HG02571 (cell line): Measurements from ENCODE around the gene SLC35E2B.
A peak's percentile ranks its signal among the peaks of the same experiment; 100 is the strongest.
"Not testable (repeated sequence)": the region's sequence is repeated elsewhere in the genome, so short reads cannot be mapped to it uniquely, and the experiment has no call there.

Experiments
- ATAC-seq: cut with Tn5 transposase; IDR thresholded peaks from one replicate; pipeline ENCODE4 v1.9.1; 2021; ENCODE audit warnings: mild to moderate bottlenecking, moderate library complexity; ENCODE audit not compliant: unreplicated experiment

The SLC35E2B gene

DNA sequence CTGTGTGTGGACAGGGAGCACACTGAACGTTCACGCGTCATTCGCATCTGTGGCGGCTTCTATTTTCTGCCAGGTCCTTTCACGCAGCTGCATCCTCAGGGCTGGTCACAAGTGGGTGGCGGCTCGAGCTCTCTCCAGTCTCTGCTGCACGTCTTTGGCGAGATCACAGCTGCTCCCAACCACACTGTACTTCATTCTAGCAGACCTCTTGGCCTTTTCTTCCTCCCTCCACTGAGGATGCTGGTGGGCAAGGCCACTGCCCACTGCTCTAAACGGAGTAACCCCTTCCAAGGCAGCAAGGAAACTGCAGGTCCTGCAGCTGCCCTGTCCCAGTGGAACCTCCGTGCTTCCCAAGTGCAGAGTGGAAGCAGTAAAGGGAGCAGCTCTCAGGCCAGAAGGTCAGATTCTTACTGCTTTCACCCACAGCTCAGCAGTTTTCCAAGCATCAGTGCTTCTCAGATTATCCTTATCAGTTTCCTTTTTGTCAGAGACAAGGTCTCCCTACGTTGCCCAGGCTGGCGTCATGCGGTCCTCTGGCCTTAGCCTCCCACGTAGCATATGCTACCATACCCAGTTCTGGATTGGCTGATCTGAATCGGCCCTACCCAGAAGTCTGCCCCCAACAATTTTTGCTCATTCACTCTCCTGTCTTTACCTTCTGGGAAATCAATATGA, 44.9 kb downstream of the SLC35E2B start:
- not testable (repeated sequence) for ATAC-seq

DNA sequence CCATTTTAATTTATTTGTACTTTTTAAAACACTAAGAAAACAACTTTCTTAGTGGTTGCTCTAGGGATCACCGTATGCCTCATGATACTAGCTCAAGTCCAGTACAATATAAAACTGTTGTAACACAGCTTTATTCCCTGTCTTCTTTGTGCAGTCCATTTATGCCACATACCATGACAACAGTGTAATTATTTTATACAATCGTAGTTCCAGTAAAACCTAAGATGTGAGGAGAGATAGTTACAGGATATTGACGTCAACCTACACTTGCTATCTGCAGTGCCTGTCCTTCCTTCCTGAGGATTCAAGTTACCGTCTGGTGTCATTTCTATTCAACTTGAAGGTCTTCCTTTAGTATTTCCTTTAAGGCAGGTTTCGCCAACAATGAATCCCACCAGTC, 46.3 kb downstream of the SLC35E2B start:
- ATAC-seq: not testable (repeated sequence)

DNA sequence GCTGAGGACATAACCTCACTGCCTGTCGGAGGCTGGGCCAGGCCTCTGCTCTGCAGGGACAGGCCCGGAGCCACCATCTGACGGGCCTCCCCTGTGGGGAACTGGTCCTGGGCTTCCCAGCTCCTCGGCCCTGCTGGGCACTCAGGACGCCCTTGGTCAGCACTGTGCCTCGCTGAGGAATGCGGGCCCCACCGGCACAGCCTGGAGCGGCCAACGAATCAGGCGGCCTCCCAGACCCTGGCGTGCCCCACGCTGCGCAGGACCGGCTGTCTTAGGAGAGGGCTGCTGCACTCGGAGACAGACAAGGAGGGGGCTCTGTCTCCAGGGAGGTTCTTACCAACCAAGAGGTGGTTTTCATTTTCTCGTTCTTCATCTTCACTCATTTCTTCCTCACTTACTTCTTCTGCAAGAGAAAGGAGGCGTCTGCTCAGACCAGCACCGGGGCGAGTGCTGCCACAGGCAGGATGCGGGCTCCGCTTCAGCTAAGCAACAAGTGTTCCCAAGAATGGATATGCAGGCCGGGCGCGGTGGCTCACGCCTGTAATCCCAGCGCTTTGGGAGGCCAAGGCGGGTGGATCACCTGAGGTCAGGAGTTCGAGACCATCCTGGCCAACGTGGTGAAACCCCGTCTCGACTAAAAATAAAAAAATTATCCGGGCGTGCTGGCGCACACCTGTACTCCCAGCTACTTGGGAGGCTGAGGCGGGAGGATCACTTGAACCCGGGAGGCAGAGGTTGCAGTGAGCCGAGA, 51.7 kb downstream of the SLC35E2B start:
- ATAC-seq: not testable (repeated sequence)

GRCh38 chr1:1640081-1640480, 52.5 kb downstream of the SLC35E2B start:
- ATAC-seq: not testable (repeated sequence)

DNA sequence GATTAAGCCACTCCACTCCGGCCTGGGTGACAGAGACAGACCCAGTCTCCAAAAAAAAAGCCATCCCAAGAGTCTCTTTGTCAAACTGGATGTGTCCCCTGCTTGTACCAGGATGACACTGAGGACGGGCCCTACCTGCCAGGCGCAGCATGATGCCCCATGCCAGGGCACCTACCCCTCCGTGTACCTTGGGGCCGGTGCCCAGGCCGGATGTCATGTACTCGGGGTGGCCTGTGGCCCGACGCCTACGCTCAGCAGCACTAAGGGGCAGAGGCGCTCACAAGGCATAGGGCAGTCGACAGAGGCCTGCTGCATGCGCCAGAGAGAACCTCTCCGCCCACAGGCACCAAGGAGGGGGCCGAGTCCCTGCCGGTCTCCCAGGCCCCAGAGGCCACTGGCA, 53.2 kb downstream of the SLC35E2B start:
- ATAC-seq: not testable (repeated sequence)

GRCh38 chr1:1638528-1638927, 54.1 kb downstream of the SLC35E2B start:
- not testable (repeated sequence) for ATAC-seq

DNA sequence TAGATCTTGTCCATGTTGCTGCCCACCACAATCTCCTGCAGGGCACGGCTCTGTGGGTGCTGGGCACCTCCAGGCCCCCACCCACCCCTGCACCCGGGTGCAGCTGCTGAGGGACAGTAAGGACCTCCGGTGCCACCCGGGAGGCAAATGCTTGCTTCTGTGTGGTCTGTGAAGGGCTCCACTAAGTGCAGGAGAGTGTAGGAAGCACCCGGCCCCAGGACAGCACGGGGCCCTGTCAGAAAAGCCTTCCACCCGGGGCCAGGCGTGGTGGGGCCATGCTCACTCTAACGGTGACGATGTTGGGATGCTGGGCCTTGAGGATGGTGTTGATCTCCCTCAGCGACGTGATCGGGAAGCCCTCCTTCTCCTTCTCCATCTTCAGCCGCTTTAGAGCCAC, 55.1 kb downstream of the SLC35E2B start:
- ATAC-seq: not testable (repeated sequence)

DNA sequence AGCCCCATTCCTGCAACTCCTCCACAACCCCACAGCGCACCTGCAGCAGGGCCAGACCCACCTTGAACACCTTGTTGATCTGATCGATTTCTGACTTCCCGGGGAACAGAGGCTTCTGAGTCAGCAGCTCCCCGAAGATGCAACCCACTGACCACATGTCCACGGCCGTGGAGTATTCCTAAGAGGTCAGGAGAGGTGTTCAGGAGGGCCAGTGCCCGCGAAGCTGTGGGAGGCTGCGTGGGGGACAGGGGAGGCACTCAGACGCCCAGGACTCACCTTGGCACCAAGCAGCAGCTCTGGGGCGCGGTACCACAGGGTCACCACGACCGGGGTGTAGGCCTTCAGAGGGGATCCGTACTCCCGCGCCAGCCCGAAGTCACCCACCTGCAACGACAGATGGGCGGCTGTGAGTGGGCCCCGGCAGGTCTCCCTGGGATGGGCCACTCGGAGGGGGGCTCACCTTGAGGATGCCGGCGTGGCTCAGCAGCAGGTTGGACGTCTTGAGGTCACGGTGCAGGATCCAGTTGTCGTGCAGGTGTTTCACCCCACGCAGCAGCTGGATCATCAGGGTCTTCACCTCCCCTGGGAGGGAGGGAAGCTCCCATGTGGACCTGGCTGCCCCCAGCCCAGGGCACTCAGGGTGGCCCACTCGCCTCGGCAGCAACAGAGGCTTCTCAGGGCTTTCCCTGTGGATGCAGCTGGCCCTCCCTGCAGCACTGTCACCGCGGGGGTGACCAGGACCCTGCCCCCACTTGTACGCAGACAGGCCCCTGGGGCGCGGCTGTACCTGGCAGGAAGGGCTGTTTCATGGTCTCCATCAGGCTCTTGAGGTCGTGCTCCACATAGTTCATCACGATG, 55.7 kb downstream of the SLC35E2B start:
- not testable (repeated sequence) for ATAC-seq

DNA sequence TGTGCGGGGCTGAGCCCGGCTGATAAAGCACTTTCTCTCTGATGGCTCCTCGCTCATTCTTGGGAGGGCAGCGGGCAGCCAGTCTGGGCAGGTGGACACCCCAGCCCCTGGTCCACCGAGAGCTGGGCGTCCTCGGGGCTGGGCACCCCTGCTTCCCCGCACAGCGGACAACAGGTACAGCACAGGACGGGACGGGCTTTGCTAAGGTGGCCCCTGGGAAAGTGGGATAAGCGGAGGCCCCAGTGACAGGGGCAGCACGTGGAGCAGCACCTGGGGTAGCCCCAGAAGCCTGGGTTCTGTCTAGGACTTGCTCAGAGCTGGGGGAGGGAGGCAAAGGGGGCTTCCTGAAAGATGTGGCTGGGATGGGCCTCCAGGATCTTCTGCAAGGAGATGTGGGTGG, 58.0 kb downstream of the SLC35E2B start:
- not testable (repeated sequence) for ATAC-seq

GRCh38 chr1:1633409-1633808, 59.2 kb downstream of the SLC35E2B start:
- not testable (repeated sequence) for ATAC-seq

- ATAC-seq: no peak
Measured at GRCh38 chr1:1631782-1632420, 60.7 kb downstream of the SLC35E2B start, which contains the start of gene MMP23B. Gene MMP23B, plus strand, starts transcription at chr1:1632173. Its CDS starts 46 bp downstream, at chr1:1632219.

DNA sequence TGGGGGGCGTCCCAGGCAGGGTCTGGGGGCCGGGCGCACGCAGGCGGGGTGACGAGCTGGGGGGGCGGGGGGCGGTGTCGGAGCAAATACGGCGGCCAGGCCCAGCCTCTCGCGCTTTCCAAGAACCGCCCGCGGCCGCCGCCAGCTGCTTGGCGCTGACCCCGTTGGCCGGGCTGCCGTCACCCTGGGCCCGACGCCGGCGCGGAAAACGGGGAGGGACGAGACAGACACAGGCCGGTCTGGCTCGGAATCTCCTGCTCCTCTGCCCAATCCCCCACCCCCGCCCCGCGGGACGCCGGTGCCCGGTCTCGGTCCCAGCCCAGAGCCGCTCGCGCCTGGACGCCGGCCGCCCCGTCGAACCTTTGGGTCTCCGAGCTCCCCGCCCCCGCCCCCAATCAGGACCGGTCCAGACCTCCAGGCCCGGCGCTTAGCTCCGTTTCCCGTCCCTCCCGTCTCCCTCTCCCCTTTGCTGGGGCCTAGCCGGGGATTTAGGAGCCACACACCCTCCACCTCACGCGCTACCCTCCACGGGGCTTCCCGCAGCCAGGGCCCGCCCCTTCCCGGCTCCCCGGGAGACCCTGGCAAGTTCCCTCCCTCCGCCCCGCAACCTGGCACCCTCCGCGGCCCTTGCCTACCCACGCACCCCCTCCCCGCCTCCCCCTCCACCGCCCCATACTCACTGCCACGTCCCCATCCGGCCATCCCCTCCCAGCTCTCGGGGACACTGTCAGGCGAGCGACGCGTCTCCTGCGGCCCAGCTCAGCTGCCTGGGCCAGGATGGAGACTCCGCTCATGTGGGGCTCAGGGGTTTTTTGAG, 61.4 kb downstream of the SLC35E2B start:
- ATAC-seq: no peak

GRCh38 chr1:1630191-1630964, 62.2 kb downstream of the SLC35E2B start:
- ATAC-seq: peak; percentile 47

DNA sequence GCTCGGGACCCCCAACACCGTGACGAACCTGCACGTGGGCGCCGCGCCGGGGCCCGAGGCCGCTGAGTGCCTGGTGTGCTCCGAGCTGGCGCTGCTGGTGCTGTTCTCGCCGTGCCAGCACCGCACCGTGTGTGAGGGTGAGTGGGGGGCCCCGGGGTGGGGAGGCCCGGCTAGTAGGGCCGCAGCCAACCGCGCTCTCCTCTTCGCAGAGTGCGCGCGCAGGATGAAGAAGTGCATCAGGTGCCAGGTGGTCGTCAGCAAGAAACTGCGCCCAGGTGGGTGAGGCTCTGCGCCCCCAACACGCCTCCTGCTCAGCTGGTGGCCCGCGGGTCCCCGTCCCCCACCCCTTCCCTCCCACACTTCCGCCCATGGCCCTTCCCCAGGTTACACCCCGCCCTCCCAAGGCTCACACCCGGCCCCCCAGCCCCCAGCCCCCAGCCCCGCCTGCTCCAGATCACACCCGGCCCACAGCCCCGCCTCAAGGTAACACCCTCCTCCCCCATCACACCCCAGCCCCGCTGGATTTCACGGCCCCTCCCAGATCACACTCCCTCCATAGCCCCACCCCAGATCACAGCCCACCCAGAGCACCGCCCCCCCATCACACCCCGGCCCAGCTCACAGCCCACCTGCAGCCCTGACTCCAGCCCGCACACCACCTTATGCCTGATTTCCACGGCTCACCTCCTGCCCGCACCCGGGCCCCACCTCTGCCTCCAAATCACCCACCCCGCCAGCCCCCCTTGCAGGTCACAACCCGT, 63.0 kb downstream of the SLC35E2B start:
- no peak for ATAC-seq

GRCh38 chr1:1628754-1629429, 63.7 kb downstream of the SLC35E2B start:
- no peak for ATAC-seq

DNA sequence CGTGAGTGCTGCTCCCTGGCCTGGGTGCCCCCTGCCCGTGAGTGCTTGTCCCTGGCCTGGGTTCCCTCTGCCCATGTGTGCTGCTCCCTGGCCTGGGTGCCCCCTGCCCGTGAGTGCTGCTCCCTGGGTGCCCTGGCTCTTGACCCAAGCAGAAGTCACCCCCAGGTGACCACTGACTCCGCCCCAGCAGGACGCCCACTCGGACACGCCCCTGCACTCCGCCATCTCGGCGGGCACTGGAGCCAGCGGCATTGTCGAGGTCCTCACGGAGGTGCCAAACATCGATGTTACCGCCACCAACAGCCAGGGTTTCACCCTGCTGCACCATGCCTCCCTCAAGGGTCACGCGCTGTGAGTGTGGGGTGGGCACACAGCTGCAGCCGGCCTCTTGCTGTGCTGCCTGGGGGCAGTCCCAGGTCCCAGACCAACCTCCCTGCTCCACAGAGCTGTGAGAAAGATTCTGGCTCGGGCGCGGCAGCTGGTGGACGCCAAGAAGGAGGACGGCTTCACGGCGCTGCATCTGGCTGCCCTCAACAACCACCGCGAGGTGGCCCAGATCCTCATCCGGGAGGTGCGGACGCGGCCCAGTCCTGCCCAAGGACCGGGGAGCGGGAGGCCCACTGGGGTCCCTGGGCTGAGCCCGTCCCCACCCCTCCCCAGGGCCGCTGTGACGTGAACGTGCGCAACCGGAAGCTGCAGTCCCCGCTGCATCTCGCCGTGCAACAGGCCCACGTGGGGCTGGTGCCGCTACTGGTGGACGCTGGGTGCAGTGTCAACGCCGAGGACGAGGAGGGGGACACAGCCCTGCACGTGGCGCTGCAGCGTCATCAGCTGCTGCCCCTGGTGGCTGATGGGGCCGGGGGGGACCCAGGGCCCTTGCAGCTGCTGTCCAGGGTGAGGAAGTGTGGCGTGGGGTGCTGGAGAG, 64.5 kb downstream of the SLC35E2B start:
- no peak for ATAC-seq
